GM23338 (cell line): ENCODE data around the gene FNDC11. TPM values are rescaled to one million over a fixed set of nuclear protein-coding genes. Genes with fewer than 3 reads are reported as not detected.

Experiments
- ATAC-seq: fragments of 200-7000 bp; cut with Tn5 transposase; 3 replicates; pipeline ENCODE4 v1.9.1; 2020
- DNase-seq: peaks from one replicate; pipeline ENCODE4 v3.0.0-alpha.2; 2015; ENCODE audit warnings: low spot score
- H2AFZ ChIP-seq: fragments of 200-600 bp; sonication (generic); 2 replicates; pipeline ENCODE4 v1.8.0; 2016; ENCODE audit warnings: antibody characterized with exemption, mild to moderate bottlenecking, moderate library complexity
- H3F3A ChIP-seq: fragments of 200-600 bp; sonication (generic); replicated peaks from 2 replicates; pipeline ENCODE4 v1.8.0; 2017; ENCODE audit warnings: antibody characterized with exemption, mixed run types, low read depth
- H3K27ac ChIP-seq: fragments of 200-600 bp; sonication (generic); 2 replicates; pipeline ENCODE4 v1.6.1; 2016; ENCODE audit warnings: low read depth
- H3K27me3 ChIP-seq: fragments of 200-600 bp; sonication (generic); 2 replicates; pipeline ENCODE4 v1.8.0; 2016; ENCODE audit warnings: mild to moderate bottlenecking, mixed run types, moderate library complexity; ENCODE audit not compliant: insufficient read depth
- H3K36me3 ChIP-seq: fragments of 200-600 bp; sonication (generic); 2 replicates; pipeline ENCODE4 v1.8.0; 2016; ENCODE audit warnings: mild to moderate bottlenecking; ENCODE audit not compliant: insufficient read depth
- H3K4me1 ChIP-seq: fragments of 200-600 bp; sonication (generic); 2 replicates; pipeline ENCODE4 v1.8.0; 2016; ENCODE audit warnings: mild to moderate bottlenecking, moderate library complexity; ENCODE audit not compliant: insufficient read depth
- H3K4me2 ChIP-seq: fragments of 200-600 bp; sonication (generic); 2 replicates; pipeline ENCODE4 v1.7.1; 2017; ENCODE audit warnings: mixed run types
- H3K4me3 ChIP-seq: fragments of 200-600 bp; sonication (generic); 2 replicates; pipeline ENCODE4 v1.6.1; 2016; ENCODE audit warnings: mixed run types
- H3K79me2 ChIP-seq: fragments of 200-600 bp; sonication (generic); replicated peaks from 2 replicates; pipeline ENCODE4 v1.8.0; 2017; ENCODE audit warnings: mild to moderate bottlenecking; ENCODE audit not compliant: insufficient read depth
- H3K9me2 ChIP-seq: fragments of 200-600 bp; sonication (generic); 2 replicates; pipeline ENCODE4 v1.8.0; 2017; ENCODE audit not compliant: insufficient read depth
- H4K20me1 ChIP-seq: fragments of 200-600 bp; sonication (generic); replicated peaks from 2 replicates; pipeline ENCODE4 v1.8.0; 2017; ENCODE audit warnings: mild to moderate bottlenecking; ENCODE audit not compliant: insufficient read depth
- H3K27ac Mint-ChIP-seq: 2 replicates; pipeline ENCODE4 v1.8.0; 2020; ENCODE audit warnings: inconsistent platforms, mild to moderate bottlenecking, moderate library complexity, mixed read lengths
- H3K27me3 Mint-ChIP-seq: 3 replicates; pipeline ENCODE4 v1.8.0; 2022; ENCODE audit warnings: low read depth, mild to moderate bottlenecking, moderate library complexity, mixed read lengths, inconsistent platforms; ENCODE audit not compliant: insufficient read depth, poor library complexity
- H3K36me3 Mint-ChIP-seq: 3 replicates; pipeline ENCODE4 v1.8.0; 2021; ENCODE audit warnings: low read depth, mild to moderate bottlenecking, inconsistent platforms, moderate library complexity, mixed read lengths
- H3K4me1 Mint-ChIP-seq: 3 replicates; pipeline ENCODE4 v1.8.0; 2020; ENCODE audit warnings: mild to moderate bottlenecking, inconsistent platforms, mixed read lengths
- H3K4me3 Mint-ChIP-seq: 3 replicates; pipeline ENCODE4 v1.8.0; 2021; ENCODE audit warnings: moderate library complexity, mild to moderate bottlenecking, inconsistent platforms, mixed read lengths
- H3K9me3 Mint-ChIP-seq: 3 replicates; pipeline ENCODE4 v1.8.0; 2020; ENCODE audit warnings: moderate library complexity, mild to moderate bottlenecking, inconsistent platforms, mixed read lengths
- CTCF ChIP-seq, 2 experiments: fragments of 200-600 bp in 1 of 2; sonication (generic) in 1 of 2; conservative IDR thresholded peaks; 2 replicates each; pipeline versions ENCODE4 v1.5.1 to v1.6.1; 2016 to 2017; ENCODE audit warnings: antibody characterized with exemption in 2 of 2, low read depth in 2 of 2, mild to moderate bottlenecking in 2 of 2, moderate library complexity in 1 of 2
- JUNB ChIP-seq: IDR thresholded peaks from one replicate; pipeline ENCODE4 v1.6.1; 2016; ENCODE audit warnings: antibody characterized with exemption; ENCODE audit not compliant: unreplicated experiment
- ZNF114 ChIP-seq: fragments of 250-450 bp; sonication (Bioruptor Pico); IDR thresholded peaks from 2 replicates; pipeline ENCODE4 v1.5.0; 2020; ENCODE audit warnings: mild to moderate bottlenecking, moderate library complexity
- ZNF331 ChIP-seq: fragments of 250-450 bp; sonication (Bioruptor Pico); IDR thresholded peaks from 2 replicates; pipeline ENCODE4 v1.5.0; 2020; ENCODE audit warnings: low read depth, mild to moderate bottlenecking, moderate library complexity
- ZNF462 ChIP-seq: fragments of 250-450 bp; sonication (Bioruptor Pico); IDR thresholded peaks from 2 replicates; pipeline ENCODE4 v1.5.0; 2020; ENCODE audit warnings: mild to moderate bottlenecking, moderate library complexity
- polyA plus RNA-seq: library from polyadenylated mRNA; unstranded; fragments of >200 nt; fragmentation: Nextera tagmentation; extraction: Ambion mirVana; gene quantifications from 2 replicates; pipeline ENCODE4 v1.2.1, GENCODE V29; 2016
- total RNA-seq: library from RNA; depleted of rRNA; stranded (reverse); fragments of >200 nt; shearing (Covaris generic); gene quantifications from 2 replicates; pipeline ENCODE4 v1.2.3, GENCODE V29; 2014

FNDC11 gene
- total and polyA plus RNA-seq, 2 experiments from 2014 or later = 3.4 to 5.3 TPM

- Histone ChIP-seq H3K27ac (no peak within 1 kb of the TSS), H3K36me3 (no peaks in the 10 kb centered on the region), H3K79me2 (no peaks in the 10 kb centered on the region), H3K27me3 (no peaks in the 10 kb centered on the region), H2AFZ (peak within 1 kb of the TSS; percentile 74; the same call in 1 of the 2 replicates), H3K9me2 (no peaks in the 10 kb centered on the region), H3K4me3 (no peak within 1 kb of the TSS), H3K4me2 (0 out of 2 replicates have a peak within 1 kb of the TSS, but pooled peaks have one; percentile 32), H4K20me1 (no peaks in the 10 kb centered on the region), H3K4me1 (peaks cover 10% of the 10 kb centered on the region; the same call in 1 of the 2 replicates), H3F3A (peaks cover 7% of the 10 kb centered on the region; the same call in 1 of the 2 replicates)
- TF ChIP-seq CTCF (conservative IDR thresholded peaks at IDR 0.05; ENCODE audit: low read depth in 2 of 2) = peak in 1 of 2 experiments; percentile 30; a peak in 1 of 4 replicates
- no peak for TF ChIP-seq ZNF331
- DNase-seq (peak; percentile 70), ATAC-seq (peak; percentile 71)
- H3K9me3 Mint-ChIP-seq = no peaks in the 10 kb centered on the region; the same call in 2 of the 3 replicates
- H3K4me3 Mint-ChIP-seq = no peak within 1 kb of the TSS
- H3K27ac Mint-ChIP-seq = no peak within 1 kb of the TSS
- peaks cover 14% of the 10 kb centered on the region for H3K27me3 Mint-ChIP-seq
- H3K36me3 Mint-ChIP-seq = peaks cover 4% of the 10 kb centered on the region; the same call in 1 of the 3 replicates
- peaks cover 25% of the 10 kb centered on the region for H3K4me1 Mint-ChIP-seq
Observed at GRCh38 chr20:63547725-63548480, 6.1 kb upstream of the FNDC11 start, which contains the start of gene SRMS. Gene SRMS, minus strand, starts transcription at chr20:63547749. Its CDS starts 286 bp downstream, at chr20:63547463.

- H3K27me3 ChIP-seq = no peaks in the 10 kb centered on the region
- DNase-seq = no peak
- H3K4me1 Mint-ChIP-seq = peaks cover 25% of the 10 kb centered on the region
- H3F3A ChIP-seq = peaks cover 7% of the 10 kb centered on the region; the same call in 1 of the 2 replicates
- ATAC-seq = no peak
- no peaks in the 10 kb centered on the region for H3K79me2 ChIP-seq
- H3K4me2 ChIP-seq = 0 out of 2 replicates have a peak overlapping the region, but pooled peaks have one; percentile 32
- no peaks in the 10 kb centered on the region for H4K20me1 ChIP-seq
- TF ChIP-seq ZNF331 (no peak), ZNF462 (CRISPR knock-in tag) (no peak), JUNB (no peak), ZNF114 (CRISPR knock-in tag) (no peak)
- no peaks in the 10 kb centered on the region for H3K9me2 ChIP-seq
- H3K36me3 Mint-ChIP-seq = peaks cover 4% of the 10 kb centered on the region; the same call in 1 of the 3 replicates
- H3K27ac Mint-ChIP-seq = no peak overlapping the region
- no peak overlapping the region for H2AFZ ChIP-seq
- no peak overlapping the region for H3K27ac ChIP-seq
- no peak overlapping the region for H3K4me3 Mint-ChIP-seq
- H3K27me3 Mint-ChIP-seq = peaks cover 14% of the 10 kb centered on the region
- peaks cover 12% of the 10 kb centered on the region; the same call in 1 of the 2 replicates for H3K4me1 ChIP-seq
- no peak overlapping the region for H3K4me3 ChIP-seq
- no peaks in the 10 kb centered on the region for H3K36me3 ChIP-seq
- no peaks in the 10 kb centered on the region; the same call in 2 of the 3 replicates for H3K9me3 Mint-ChIP-seq
Observed at GRCh38 chr20:63548542-63548941, 5.4 kb upstream of the FNDC11 start.
